SK-N-SH treated with all-trans-retinoic acid at 6 μM for 48 hours (cell line): ENCODE measurements around the gene TMEM192.

Source experiments
- ATAC-seq: fragments of 200-7000 bp; cut with Tn5 transposase; 3 replicates; pipeline ENCODE4 v1.9.1; 2020; ENCODE audit warnings: mild to moderate bottlenecking, moderate library complexity
- BACH2 ChIP-seq: fragments of 250-450 bp; sonication (Bioruptor Pico); IDR thresholded peaks from 2 replicates; pipeline ENCODE4 v1.9.0; 2021; ENCODE audit warnings: mild to moderate bottlenecking, borderline replicate concordance
- CSDC2 ChIP-seq: fragments of 250-450 bp; sonication (Bioruptor Pico); IDR thresholded peaks from 2 replicates; pipeline ENCODE4 v1.5.0; 2020; ENCODE audit warnings: mild to moderate bottlenecking, moderate library complexity
- CSRNP3 ChIP-seq: fragments of 250-450 bp; sonication (Bioruptor Pico); IDR thresholded peaks from 2 replicates; pipeline ENCODE4 v1.5.1; 2021; ENCODE audit warnings: mild to moderate bottlenecking, moderate library complexity
- ESRRG ChIP-seq: fragments of 250-450 bp; sonication (Bioruptor Pico); IDR thresholded peaks from 2 replicates; pipeline ENCODE4 v1.6.1; 2021; ENCODE audit warnings: mild to moderate bottlenecking
- GLIS3 ChIP-seq: fragments of 250-450 bp; sonication (Bioruptor Pico); IDR thresholded peaks from 2 replicates; pipeline ENCODE4 v1.5.0; 2020; ENCODE audit warnings: mild to moderate bottlenecking, moderate library complexity
- ISL1 ChIP-seq: fragments of 250-450 bp; sonication (Bioruptor Pico); IDR thresholded peaks from 2 replicates; pipeline ENCODE4 v2.1.2; 2022; ENCODE audit warnings: mild to moderate bottlenecking, moderate library complexity
- OSR1 ChIP-seq: fragments of 250-450 bp; sonication (Bioruptor Pico); IDR thresholded peaks from 2 replicates; pipeline ENCODE4 v1.8.0; 2022; ENCODE audit warnings: moderate library complexity, mild to moderate bottlenecking, inconsistent platforms
- PATZ1 ChIP-seq: fragments of 250-450 bp; sonication (Bioruptor Pico); IDR thresholded peaks from 2 replicates; pipeline ENCODE4 v1.8.0; 2020; ENCODE audit warnings: mild to moderate bottlenecking, moderate library complexity, borderline replicate concordance
- PPARA ChIP-seq: fragments of 250-450 bp; sonication (Bioruptor Pico); IDR thresholded peaks from 2 replicates; pipeline ENCODE4 v1.5.0; 2020; ENCODE audit warnings: mild to moderate bottlenecking, borderline replicate concordance
- RARB ChIP-seq: fragments of 250-450 bp; sonication (Bioruptor Pico); IDR thresholded peaks from 2 replicates; pipeline ENCODE4 v1.8.0; 2021; ENCODE audit warnings: mild to moderate bottlenecking, moderate library complexity
- SNAI2 ChIP-seq: fragments of 250-450 bp; sonication (Bioruptor Pico); IDR thresholded peaks from 2 replicates; pipeline ENCODE4 v1.5.0; 2020; ENCODE audit warnings: mild to moderate bottlenecking, moderate library complexity
- TCF4 ChIP-seq: fragments of 250-450 bp; sonication (Bioruptor Pico); IDR thresholded peaks from 2 replicates; pipeline ENCODE4 v1.8.0; 2021; ENCODE audit warnings: mild to moderate bottlenecking, moderate library complexity, borderline replicate concordance
- TOX ChIP-seq: fragments of 250-450 bp; sonication (Bioruptor Pico); IDR thresholded peaks from 2 replicates; pipeline ENCODE4 v1.8.0; 2021; ENCODE audit warnings: mild to moderate bottlenecking, moderate library complexity, borderline replicate concordance
- TSHZ2 ChIP-seq: fragments of 250-450 bp; sonication (Bioruptor Pico); IDR thresholded peaks from 2 replicates; pipeline ENCODE4 v1.5.0; 2020; ENCODE audit warnings: mild to moderate bottlenecking, moderate library complexity
- ZC3H10 ChIP-seq: fragments of 250-450 bp; sonication (Bioruptor Pico); IDR thresholded peaks from 2 replicates; pipeline ENCODE4 v1.5.1; 2021; ENCODE audit warnings: mild to moderate bottlenecking, moderate library complexity
- ZFP3 ChIP-seq: fragments of 250-450 bp; sonication (Bioruptor Pico); IDR thresholded peaks from 2 replicates; pipeline ENCODE4 v1.5.0; 2020; ENCODE audit warnings: mild to moderate bottlenecking, moderate library complexity
- ZFP30 ChIP-seq: fragments of 450-650 bp; formaldehyde crosslinking; IDR thresholded peaks from 2 replicates; pipeline ENCODE4 v1.5.0; 2022; ENCODE audit warnings: mild to moderate bottlenecking, moderate library complexity
- ZNF565 ChIP-seq: fragments of 450-650 bp; formaldehyde crosslinking; conservative IDR thresholded peaks from 2 replicates; pipeline ENCODE4 v1.5.0; 2020; ENCODE audit warnings: low read depth, mild to moderate bottlenecking, moderate library complexity
- ZNF70 ChIP-seq: fragments of 450-650 bp; formaldehyde crosslinking; IDR thresholded peaks from 2 replicates; pipeline ENCODE4 v1.5.0; 2020; ENCODE audit warnings: mild to moderate bottlenecking, moderate library complexity
- ZNF8 ChIP-seq: fragments of 450-650 bp; formaldehyde crosslinking; IDR thresholded peaks from 2 replicates; pipeline ENCODE4 v1.5.0; 2020; ENCODE audit warnings: mild to moderate bottlenecking, moderate library complexity

The TMEM192 gene

GRCh38 chr4:165115301-165115700, 2.6 kb upstream of the TMEM192 start (continued):
- no peak for TF ChIP-seq TSHZ2 (CRISPR knock-in tag)
- TF ChIP-seq GLIS3 (CRISPR knock-in tag) = no peak
- TF ChIP-seq, all 23 proteins: peak for 0

- no peak for ATAC-seq
- TF ChIP-seq TOX (no peak), PATZ1 (CRISPR knock-in tag) (no peak), ZFP3 (CRISPR knock-in tag) (no peak), ZC3H10 (no peak), CSRNP3 (no peak), ZNF565 (CRISPR knock-in tag) (no peak), GLIS3 (CRISPR knock-in tag) (no peak), ESRRG (CRISPR knock-in tag) (no peak), ZFP30 (CRISPR knock-in tag) (no peak), CSDC2 (CRISPR knock-in tag) (no peak)
These were observed 723 bp downstream of the TMEM192 start for GRCh38 chr4:165111906-165112367.

GRCh38 chr4:165106518-165106917, 6.1 kb downstream of the TMEM192 start:
- no peak for TF ChIP-seq ZC3H10
- no peak for TF ChIP-seq RARB (CRISPR knock-in tag)
- TF ChIP-seq ZFP30 (CRISPR knock-in tag) = no peak
- TF ChIP-seq TOX = no peak
- no peak for TF ChIP-seq ISL1 (CRISPR knock-in tag)
- no peak for TF ChIP-seq CSRNP3
- TF ChIP-seq BACH2 = no peak
- TF ChIP-seq GLIS3 (CRISPR knock-in tag) = no peak
- no peak for TF ChIP-seq OSR1 (CRISPR knock-in tag)
- no peak for TF ChIP-seq SNAI2
- no peak for TF ChIP-seq ZNF8 (CRISPR knock-in tag)
- TF ChIP-seq ZNF70 = no peak
- TF ChIP-seq TCF4 (CRISPR knock-in tag) = no peak
- TF ChIP-seq ZNF565 (CRISPR knock-in tag) = no peak
- no peak for ATAC-seq

GRCh38 chr4:165101641-165102040, 11.0 kb downstream of the TMEM192 start:
- ATAC-seq = no peak
- TF ChIP-seq ESRRG (CRISPR knock-in tag) (no peak), OSR1 (CRISPR knock-in tag) (no peak), SNAI2 (no peak), ISL1 (CRISPR knock-in tag) (no peak), TOX (no peak), ZFP3 (CRISPR knock-in tag) (no peak), TCF4 (CRISPR knock-in tag) (no peak), ZNF8 (CRISPR knock-in tag) (no peak), ZNF70 (no peak), BACH2 (no peak), CSRNP3 (no peak), PATZ1 (CRISPR knock-in tag) (no peak), RARB (CRISPR knock-in tag) (no peak), PPARA (CRISPR knock-in tag) (no peak), ZC3H10 (no peak), ZFP30 (CRISPR knock-in tag) (no peak), ZNF565 (CRISPR knock-in tag) (no peak)
